ENCODE measurements around the gene GDAP1L1.
A peak's percentile ranks its signal among the peaks of the same experiment; 100 is the strongest.
"Not testable (repeated sequence)": the region's sequence is repeated elsewhere in the genome, so short reads cannot be mapped to it uniquely, and the experiment has no call there.

Gene GDAP1L1

GRCh38 chr20:44221368-44221954, 25.6 kb upstream of the GDAP1L1 start:
- no peak for DNase-seq

DNA sequence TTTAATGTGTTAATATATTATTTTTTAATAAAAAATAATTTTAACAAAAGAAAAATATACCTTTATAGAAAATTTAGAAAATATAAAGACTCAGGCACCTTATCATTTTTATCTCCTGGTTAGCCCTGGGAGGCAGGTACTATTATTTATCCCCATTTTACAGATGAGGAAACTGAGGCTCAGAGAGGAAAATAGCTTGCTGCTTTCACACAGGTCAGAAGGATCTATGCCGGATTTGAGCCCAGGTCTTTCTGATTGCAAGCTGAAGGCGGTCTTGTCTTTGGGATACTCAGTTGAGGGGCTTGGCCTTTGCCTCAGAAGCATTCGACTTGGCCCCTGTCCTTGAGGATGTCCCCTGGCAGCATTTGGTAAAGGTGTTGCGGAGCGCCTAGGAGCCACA, 25.1 kb upstream of the GDAP1L1 start:
- DNase-seq: no peak

DNA sequence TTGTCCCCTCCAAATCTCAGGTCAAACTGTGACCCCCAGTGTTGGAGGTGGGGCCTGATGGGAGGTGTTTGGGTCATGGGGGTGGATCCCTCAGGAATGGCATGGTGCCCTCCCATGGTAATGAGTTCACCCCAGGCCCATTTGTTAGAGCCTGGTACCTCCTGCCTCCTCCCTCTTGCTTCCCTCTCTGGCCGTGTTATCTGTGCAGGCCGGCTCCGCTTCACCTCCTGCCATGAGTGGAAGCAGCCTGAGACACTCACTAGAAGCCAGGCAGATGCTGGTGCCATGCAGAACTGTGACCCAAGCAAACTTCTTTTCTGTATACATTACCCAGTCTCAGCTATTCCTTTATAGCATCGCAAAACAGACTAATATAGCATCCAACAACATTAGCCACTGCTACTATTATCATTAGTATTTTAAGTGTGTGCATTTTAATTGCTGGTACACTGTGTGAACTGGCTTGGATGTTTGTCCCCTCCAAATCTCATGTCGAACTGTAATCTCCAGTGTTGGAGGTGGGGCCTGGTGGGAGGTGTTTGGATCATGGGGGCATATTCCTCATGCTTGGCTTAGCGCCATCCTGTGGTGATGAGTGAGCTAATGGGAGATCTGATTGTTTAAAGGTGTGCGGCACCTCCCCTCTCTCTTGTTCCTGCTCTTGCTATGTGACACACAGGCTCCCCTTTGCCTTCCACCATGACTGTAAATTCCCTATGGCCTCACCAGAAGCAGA, 24.3 kb upstream of the GDAP1L1 start:
- DNase-seq: no peak

GRCh38 chr20:44223721-44224120, 23.4 kb upstream of the GDAP1L1 start:
- DNase-seq: no peak

DNA sequence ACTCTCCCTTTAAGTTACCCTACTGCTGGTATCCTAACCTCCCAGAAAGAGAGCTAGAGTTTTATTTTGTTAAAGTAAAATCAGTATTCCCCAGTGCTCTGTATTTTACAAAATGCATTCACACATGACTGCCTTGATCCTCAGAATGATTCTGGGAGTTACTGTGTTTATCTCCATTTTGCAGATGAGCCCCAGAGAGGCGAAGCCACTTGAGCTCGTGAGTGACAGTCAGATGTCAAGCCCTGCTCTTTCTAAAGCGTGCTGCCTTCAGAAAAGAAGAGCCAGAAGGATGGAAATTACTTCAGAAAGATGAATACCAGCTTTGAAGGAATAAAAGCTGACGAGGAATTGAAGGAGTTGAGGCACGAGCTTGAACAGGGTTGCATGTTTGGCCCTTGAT, 22.5 kb upstream of the GDAP1L1 start:
- DNase-seq: no peak

- no peak for DNase-seq
Observed at GRCh38 chr20:44228465-44229258, 18.4 kb upstream of the GDAP1L1 start.

DNA sequence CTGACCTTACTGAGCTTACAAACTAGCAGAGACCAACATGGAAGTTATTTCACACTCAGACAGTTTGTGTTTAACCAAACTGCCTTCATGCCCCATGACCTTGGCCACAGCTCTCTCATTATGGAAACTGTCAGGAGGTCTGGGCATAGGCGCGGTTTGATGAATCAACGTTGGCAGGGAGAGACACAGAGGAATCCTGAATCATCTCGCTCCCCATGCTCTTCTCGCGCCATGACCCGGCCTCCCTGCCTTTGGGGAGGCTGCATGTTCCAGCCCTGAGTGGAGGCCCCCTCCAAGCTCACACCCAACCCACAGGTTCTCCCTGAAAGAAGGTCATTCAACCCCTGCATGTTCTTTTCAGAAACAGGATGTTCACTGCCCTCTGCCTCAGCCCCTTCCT, 15.9 kb upstream of the GDAP1L1 start:
- DNase-seq: no peak

GRCh38 chr20:44231713-44232468, 15.2 kb upstream of the GDAP1L1 start:
- peak; percentile 7 for DNase-seq

GRCh38 chr20:44232469-44232856, 14.6 kb upstream of the GDAP1L1 start:
- not testable (repeated sequence) for DNase-seq

DNA sequence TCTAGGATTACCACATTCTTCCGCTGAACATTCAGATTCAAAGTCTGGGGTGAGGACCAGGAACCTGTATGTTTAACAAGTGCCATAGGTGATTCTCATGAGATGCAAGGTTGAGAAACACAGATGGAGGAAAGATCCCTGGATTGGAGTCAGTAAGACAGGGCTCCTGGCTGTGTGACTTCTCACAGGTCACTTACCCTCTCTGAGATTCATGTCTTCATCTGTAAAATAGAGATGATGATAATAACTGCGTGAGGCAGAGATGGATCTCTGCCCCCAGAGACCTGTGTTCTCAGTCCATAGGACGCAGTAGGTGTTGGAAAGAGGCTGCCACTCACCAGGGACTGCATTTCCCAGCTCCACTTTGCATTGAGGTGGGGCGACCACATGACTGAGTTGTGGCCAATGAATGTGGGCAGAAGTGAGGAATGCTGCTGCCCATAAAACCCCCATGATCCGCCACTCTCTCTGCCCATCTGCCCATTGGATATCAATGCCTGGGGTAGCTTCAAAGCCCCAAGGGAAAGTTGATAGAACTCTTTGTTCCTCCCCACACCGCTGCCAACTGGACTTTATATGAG, 13.6 kb upstream of the GDAP1L1 start:
- no peak for DNase-seq

DNA sequence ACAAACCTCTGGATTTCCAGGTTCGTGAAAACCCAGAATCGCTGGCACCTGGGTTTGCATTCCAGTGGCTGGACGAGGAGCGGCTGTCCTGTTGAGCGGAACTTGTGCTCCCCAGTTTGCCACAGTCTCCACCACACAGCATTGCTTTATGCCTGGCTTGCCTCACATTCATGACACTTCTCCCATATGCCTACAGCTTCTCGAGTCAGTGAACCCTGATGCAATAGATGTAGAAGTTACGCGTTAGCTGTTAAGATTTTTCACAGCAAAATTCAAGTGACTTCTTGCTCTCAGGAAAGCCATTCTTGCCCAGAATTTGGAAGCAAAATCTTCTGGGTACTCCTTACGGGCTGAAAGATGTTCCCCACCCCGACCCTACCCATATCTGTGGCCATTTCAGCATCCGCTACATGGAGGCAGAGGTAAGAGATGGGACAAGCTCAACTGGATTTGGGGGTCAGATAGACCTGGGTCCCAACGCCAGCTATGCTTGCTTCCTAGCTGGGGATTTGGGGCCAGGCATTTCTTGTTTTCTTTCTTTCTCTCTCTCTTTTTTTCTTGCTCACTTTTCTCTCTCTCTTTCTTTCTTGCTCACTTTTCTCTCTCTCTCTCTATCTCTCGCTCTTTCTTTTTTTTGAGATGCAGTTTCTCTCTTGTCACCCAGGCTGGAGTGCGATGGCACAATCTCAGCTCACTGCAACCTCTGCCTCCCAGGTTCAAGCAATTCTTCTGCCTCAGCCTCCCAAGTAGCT, 12.4 kb upstream of the GDAP1L1 start:
- no peak for DNase-seq

- no peak for DNase-seq
Observed at GRCh38 chr20:44235702-44236101, 11.4 kb upstream of the GDAP1L1 start.

DNA sequence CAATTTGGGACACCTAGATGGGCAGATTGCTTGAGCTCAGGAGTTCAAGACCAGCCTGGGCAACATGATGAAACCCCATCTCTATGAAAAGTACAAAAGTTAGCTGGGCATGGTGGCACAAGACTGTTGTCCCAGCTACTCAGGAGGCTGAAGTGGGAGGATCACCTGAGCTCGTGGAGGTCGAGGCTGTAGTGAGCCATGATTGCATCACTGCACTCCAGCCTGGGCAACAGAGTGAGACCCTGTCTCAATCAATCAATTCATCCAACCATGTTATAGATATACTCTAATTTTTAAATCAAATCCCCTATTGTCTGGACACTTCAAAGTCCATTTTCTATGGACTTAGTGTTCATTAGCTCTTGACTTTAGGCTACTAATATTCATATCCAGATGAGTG, 10.3 kb upstream of the GDAP1L1 start:
- not testable (repeated sequence) for DNase-seq

- DNase-seq: no peak
Observed at GRCh38 chr20:44241796-44242195, 5.3 kb upstream of the GDAP1L1 start.

DNA sequence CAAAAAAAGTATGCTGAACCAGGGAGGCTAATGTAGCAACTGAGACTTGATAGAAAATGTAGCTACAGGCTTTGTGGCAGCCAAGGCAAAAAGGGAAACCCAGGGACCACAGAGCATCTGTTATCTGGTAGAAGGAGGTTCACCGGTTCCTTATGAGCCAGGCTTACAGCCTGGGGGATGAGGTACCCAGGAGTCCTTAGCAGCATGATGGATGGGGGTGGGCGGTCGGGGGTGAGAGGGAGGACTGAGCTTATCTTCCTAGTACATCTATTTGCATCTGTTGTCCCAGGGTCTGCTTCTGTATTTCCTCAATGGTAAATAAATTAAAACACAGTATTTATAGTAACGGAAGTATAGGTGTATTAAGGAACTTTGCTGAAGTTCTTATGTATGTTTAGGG, 1.1 kb upstream of the GDAP1L1 start:
- DNase-seq: no peak

GRCh38 chr20:44247586-44248409, 690 bp downstream of the GDAP1L1 start:
- no peak for DNase-seq

DNA sequence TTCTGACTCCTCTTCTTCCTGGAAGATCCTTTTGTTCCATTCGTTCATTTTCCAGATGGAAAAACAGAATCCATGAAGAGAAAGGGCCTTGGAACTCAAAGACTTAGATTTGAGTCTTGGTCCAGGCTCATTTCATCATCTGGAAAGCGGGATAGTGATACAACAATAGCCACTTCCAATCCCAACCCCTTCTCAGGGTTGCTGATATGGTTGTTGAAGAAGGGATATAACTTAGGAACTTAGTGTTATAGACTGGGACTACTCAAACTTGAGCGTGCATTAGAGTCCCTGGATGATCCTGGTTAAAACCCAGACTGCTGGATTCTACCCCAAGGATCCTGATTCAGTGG, 1.3 kb downstream of the GDAP1L1 start:
- DNase-seq: no peak

DNA sequence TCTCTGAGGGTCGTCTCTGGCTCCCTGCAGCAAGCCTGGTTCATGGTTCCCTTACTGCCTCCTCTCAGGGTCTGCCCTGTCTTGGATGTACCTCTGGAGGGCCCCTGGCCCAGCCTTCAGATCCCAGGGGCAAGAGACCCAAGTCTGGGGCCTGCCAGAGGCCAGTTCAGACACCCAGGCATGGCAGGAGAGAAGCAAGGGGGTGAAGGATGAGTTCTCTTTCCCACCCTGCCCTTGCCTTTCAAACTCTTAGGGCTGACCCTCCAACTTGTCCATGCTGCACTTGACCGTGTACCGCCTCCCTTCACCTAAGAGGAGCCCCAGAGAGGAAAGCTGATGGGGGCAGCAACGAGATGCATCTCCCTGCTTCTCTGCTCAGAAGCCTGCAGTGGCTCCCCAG, 4.2 kb downstream of the GDAP1L1 start:
- DNase-seq: no peak

GRCh38 chr20:44253528-44253927, 6.4 kb downstream of the GDAP1L1 start:
- DNase-seq: no peak

DNA sequence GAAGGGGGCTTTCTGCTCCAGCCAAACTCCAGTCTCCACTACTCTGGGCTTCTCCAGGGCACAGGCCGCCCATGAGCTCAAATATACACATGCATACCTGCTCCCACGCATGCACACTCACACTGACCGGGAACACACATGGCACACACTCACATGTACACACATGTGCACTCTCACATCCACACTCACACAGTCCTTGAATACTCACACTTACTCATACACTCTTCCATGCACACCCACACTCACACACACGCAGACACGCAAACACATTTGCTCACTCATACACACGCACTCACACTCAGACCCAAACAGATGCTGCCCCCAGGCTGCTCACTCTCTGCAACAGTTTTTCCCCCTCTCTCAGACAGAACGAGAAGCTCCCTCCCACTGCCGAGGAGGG, 7.0 kb downstream of the GDAP1L1 start:
- DNase-seq: no peak

DNA sequence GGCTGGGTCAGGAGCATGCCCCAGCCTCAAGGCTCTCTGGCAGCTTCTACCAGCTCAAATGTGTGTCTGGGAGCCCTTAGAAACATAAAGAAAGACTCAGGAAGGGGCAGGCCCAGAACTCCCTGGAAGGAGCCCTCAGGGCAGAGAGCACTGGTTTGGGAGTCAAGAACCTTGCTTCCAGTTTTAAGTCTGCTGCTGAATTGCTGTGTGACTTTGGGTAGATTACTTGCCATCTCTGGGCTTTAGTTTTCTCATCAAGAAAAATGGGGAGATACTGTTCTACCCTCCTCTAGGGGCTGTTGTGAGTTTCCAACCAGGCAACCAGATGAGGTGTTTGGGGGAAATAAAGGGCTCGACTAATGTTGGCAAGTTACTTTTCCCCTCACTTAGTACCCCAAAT, 8.8 kb downstream of the GDAP1L1 start:
- no peak for DNase-seq
